CD4-positive, alpha-beta T cell treated with Interleukin-21 for 1 hour (primary cell): Measurements from ENCODE around the gene PARD3B.

Source experiments
- DNase-seq: peaks from one replicate; pipeline ENCODE4 v3.0.0-alpha.2; 2020

PARD3B gene

GRCh38 chr2:205292665-205293295 lies 747.5 kb downstream of the PARD3B start:
- no peak for DNase-seq

- no peak for DNase-seq
Observed at GRCh38 chr2:205293559-205293958, 748.3 kb downstream of the PARD3B start.

- no peak for DNase-seq
Observed at GRCh38 chr2:205296959-205297358, 751.7 kb downstream of the PARD3B start.

GRCh38 chr2:205297368-205297767 lies 752.1 kb downstream of the PARD3B start:
- no peak for DNase-seq

GRCh38 chr2:205297846-205298245 lies 752.6 kb downstream of the PARD3B start:
- no peak for DNase-seq

- DNase-seq: no peak
Observed at GRCh38 chr2:205311201-205311600, 765.9 kb downstream of the PARD3B start.

- no peak for DNase-seq
Observed at GRCh38 chr2:205321231-205321630, 776.0 kb downstream of the PARD3B start.

- DNase-seq: no peak
Observed at GRCh38 chr2:205323929-205324328, 778.7 kb downstream of the PARD3B start.

GRCh38 chr2:205324355-205324754 lies 779.1 kb downstream of the PARD3B start:
- no peak for DNase-seq

GRCh38 chr2:205333351-205333750 lies 788.1 kb downstream of the PARD3B start:
- no peak for DNase-seq

- DNase-seq: no peak
Observed at GRCh38 chr2:205337274-205337673, 792.0 kb downstream of the PARD3B start.

GRCh38 chr2:205338156-205338555 lies 792.9 kb downstream of the PARD3B start:
- no peak for DNase-seq

- DNase-seq: no peak
Observed at GRCh38 chr2:205343103-205343502, 797.8 kb downstream of the PARD3B start.

- DNase-seq: no peak
Observed at GRCh38 chr2:205346649-205347048, 801.4 kb downstream of the PARD3B start.

- no peak for DNase-seq
Observed at GRCh38 chr2:205347899-205348298, 802.6 kb downstream of the PARD3B start.

- DNase-seq: no peak
Observed at GRCh38 chr2:205352094-205352493, 806.8 kb downstream of the PARD3B start.

GRCh38 chr2:205352593-205352992 lies 807.3 kb downstream of the PARD3B start:
- DNase-seq: no peak

GRCh38 chr2:205357732-205358131 lies 812.5 kb downstream of the PARD3B start:
- DNase-seq: no peak

- no peak for DNase-seq
Observed at GRCh38 chr2:205358351-205358815, 813.1 kb downstream of the PARD3B start.

- no peak for DNase-seq
Observed at GRCh38 chr2:205361272-205361671, 816.0 kb downstream of the PARD3B start.

GRCh38 chr2:205361970-205362369 lies 816.7 kb downstream of the PARD3B start:
- no peak for DNase-seq

GRCh38 chr2:205364261-205364660 lies 819.0 kb downstream of the PARD3B start:
- no peak for DNase-seq

- no peak for DNase-seq
Observed at GRCh38 chr2:205366336-205367060, 821.2 kb downstream of the PARD3B start.

- DNase-seq: no peak
Observed at GRCh38 chr2:205367331-205367935, 822.2 kb downstream of the PARD3B start.
